ENCODE results near the gene C20orf173.

C20orf173 gene

DNA sequence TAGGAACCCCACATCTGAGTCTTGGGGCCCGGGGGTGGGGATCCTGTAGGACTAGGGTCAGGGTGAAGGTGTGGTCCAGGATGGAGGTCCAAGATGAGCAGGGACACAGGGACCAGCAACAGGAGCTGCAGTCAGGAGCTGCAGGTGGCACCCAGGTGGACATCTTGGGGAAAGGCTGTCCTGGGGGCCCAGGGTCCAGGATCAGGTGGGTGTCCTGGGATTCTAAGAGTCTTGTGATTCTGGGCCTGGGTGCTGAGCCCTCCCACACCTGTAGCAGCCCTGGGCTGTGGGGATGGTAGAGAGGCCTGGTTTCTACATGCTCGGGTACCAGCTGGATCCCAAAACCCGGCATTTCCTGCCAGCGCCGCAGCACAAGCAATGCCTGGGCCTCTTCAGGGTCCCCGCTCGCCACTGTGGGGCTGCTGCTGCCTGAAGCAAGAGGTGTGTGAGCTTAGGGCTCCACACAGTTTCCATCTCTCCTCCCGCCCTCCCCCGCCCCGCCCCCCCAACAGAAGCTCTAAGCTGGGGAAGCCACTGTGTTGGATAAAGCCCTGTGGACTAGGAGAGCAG lies 33.2 kb upstream of the C20orf173 start:
- no peak overlapping the region for H2AFZ ChIP-seq (ENCODE audit: low read depth, low read length, severe bottlenecking)
- H3K27me3 ChIP-seq (ENCODE audit: low read length) = no peaks in the 10 kb centered on the region
- H3K4me2 ChIP-seq (ENCODE audit: low read depth, low read length, poor library complexity, severe bottlenecking) = no peak overlapping the region
- no peaks in the 10 kb centered on the region for H3K9me2 ChIP-seq (replicated peaks; ENCODE audit: insufficient read depth, low read length)
- H3K9ac ChIP-seq (ENCODE audit: low read length) = no peak overlapping the region
- no peak overlapping the region for H3K4me3 ChIP-seq (ENCODE audit: insufficient read depth, low read length, poor library complexity, severe bottlenecking)
- H3K36me3 ChIP-seq (ENCODE audit: low read length) = no peaks in the 10 kb centered on the region
- no peaks in the 10 kb centered on the region for H4K20me1 ChIP-seq (ENCODE audit: low read depth, low read length)
- no peak overlapping the region for H3K27ac ChIP-seq (ENCODE audit: low read depth, low read length)
- TF ChIP-seq EZH2phosphoT487 (conservative IDR thresholded peaks at IDR 0.05; ENCODE audit: low read length) = no peak
- TF ChIP-seq, protein P1, sequence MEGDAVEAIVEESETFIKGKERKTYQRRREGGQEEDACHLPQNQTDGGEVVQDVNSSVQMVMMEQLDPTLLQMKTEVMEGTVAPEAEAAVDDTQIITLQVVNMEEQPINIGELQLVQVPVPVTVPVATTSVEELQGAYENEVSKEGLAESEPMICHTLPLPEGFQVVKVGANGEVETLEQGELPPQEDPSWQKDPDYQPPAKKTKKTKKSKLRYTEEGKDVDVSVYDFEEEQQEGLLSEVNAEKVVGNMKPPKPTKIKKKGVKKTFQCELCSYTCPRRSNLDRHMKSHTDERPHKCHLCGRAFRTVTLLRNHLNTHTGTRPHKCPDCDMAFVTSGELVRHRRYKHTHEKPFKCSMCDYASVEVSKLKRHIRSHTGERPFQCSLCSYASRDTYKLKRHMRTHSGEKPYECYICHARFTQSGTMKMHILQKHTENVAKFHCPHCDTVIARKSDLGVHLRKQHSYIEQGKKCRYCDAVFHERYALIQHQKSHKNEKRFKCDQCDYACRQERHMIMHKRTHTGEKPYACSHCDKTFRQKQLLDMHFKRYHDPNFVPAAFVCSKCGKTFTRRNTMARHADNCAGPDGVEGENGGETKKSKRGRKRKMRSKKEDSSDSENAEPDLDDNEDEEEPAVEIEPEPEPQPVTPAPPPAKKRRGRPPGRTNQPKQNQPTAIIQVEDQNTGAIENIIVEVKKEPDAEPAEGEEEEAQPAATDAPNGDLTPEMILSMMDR (IDR thresholded peaks at IDR 0.05; ENCODE audit: insufficient read depth, low read length, poor library complexity, severe bottlenecking) = no peak
- H3K79me2 ChIP-seq (ENCODE audit: insufficient read depth, low read length) = no peaks in the 10 kb centered on the region
- H3F3A ChIP-seq (ENCODE audit: insufficient read depth) = no peaks in the 10 kb centered on the region
- no peaks in the 10 kb centered on the region for H3K9me3 ChIP-seq (ENCODE audit: insufficient read depth, low read length)

DNA sequence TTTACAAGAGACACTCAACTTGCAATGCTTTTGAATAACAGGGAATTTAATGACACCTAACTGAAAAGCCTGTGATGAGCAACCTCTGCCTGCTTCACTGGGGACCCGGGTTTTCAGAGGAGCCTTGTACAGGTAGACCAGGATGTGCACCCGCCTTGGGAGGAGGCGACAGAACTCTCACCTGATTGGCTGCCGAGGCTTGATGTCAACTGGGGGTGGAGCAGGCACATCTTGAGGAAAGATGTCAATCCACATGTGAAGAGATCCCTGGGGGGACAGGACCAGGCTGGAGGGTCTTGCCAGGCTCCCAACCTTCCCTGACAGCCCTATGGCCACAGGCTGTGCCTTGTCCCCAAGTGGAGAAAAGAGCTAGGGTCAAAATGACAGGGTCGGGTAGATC lies 32.2 kb upstream of the C20orf173 start:
- H4K20me1 ChIP-seq (ENCODE audit: low read depth, low read length) = no peaks in the 10 kb centered on the region
- H3K9me3 ChIP-seq (ENCODE audit: insufficient read depth, low read length) = no peaks in the 10 kb centered on the region
- H3K4me2 ChIP-seq (ENCODE audit: low read depth, low read length, poor library complexity, severe bottlenecking) = no peak overlapping the region
- no peaks in the 10 kb centered on the region for H3K9me2 ChIP-seq (replicated peaks; ENCODE audit: insufficient read depth, low read length)
- H3K4me3 ChIP-seq (ENCODE audit: insufficient read depth, low read length, poor library complexity, severe bottlenecking) = no peak overlapping the region
- H3K36me3 ChIP-seq (ENCODE audit: low read length) = no peaks in the 10 kb centered on the region
- H3K79me2 ChIP-seq (ENCODE audit: insufficient read depth, low read length) = no peaks in the 10 kb centered on the region
- H3F3A ChIP-seq (ENCODE audit: insufficient read depth) = no peaks in the 10 kb centered on the region
- H2AFZ ChIP-seq (ENCODE audit: low read depth, low read length, severe bottlenecking) = no peak overlapping the region
- no peaks in the 10 kb centered on the region for H3K27me3 ChIP-seq (ENCODE audit: low read length)
- H3K9ac ChIP-seq (ENCODE audit: low read length) = no peak overlapping the region
- TF ChIP-seq, protein P1 (IDR thresholded peaks at IDR 0.05; ENCODE audit: insufficient read depth, low read length, poor library complexity, severe bottlenecking) = no peak
- TF ChIP-seq EZH2phosphoT487 (conservative IDR thresholded peaks at IDR 0.05; ENCODE audit: low read length) = no peak
- H3K27ac ChIP-seq (ENCODE audit: low read depth, low read length) = no peak overlapping the region

DNA sequence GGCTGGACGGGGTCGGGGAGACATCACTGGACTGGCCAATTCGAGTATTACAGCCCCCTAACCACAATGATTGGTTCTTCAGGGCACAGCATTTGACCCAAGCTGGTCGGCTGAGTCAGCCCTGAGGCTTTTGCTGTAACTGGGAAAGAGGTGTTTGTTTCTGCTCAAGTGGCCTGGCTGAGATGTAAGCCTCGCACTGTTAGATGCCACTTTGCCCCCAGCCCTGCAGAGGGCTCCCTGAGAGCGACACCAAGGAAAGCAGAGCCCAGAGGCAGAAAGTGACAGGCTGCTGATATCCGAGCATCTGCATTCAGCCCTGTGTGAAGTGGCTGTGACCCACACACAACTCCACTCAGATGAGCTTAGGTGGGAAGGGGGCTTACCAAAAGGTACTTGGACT lies 31.8 kb upstream of the C20orf173 start:
- H3K9me3 ChIP-seq (ENCODE audit: insufficient read depth, low read length) = no peaks in the 10 kb centered on the region
- no peak for TF ChIP-seq EZH2phosphoT487 (conservative IDR thresholded peaks at IDR 0.05; ENCODE audit: low read length)
- TF ChIP-seq, protein P1 (IDR thresholded peaks at IDR 0.05; ENCODE audit: insufficient read depth, low read length, poor library complexity, severe bottlenecking) = peak; percentile 41
- H3F3A ChIP-seq (ENCODE audit: insufficient read depth) = no peaks in the 10 kb centered on the region
- no peaks in the 10 kb centered on the region for H4K20me1 ChIP-seq (ENCODE audit: low read depth, low read length)
- H3K27ac ChIP-seq (ENCODE audit: low read depth, low read length) = no peak overlapping the region
- H3K36me3 ChIP-seq (ENCODE audit: low read length) = no peaks in the 10 kb centered on the region
- no peaks in the 10 kb centered on the region for H3K9me2 ChIP-seq (replicated peaks; ENCODE audit: insufficient read depth, low read length)
- no peaks in the 10 kb centered on the region for H3K27me3 ChIP-seq (ENCODE audit: low read length)
- H3K4me3 ChIP-seq (ENCODE audit: insufficient read depth, low read length, poor library complexity, severe bottlenecking) = no peak overlapping the region
- no peaks in the 10 kb centered on the region for H3K79me2 ChIP-seq (ENCODE audit: insufficient read depth, low read length)
- no peak overlapping the region for H3K9ac ChIP-seq (ENCODE audit: low read length)
- H2AFZ ChIP-seq (ENCODE audit: low read depth, low read length, severe bottlenecking) = no peak overlapping the region
- H3K4me2 ChIP-seq (ENCODE audit: low read depth, low read length, poor library complexity, severe bottlenecking) = no peak overlapping the region

Measured in SU-DHL-6 (cell line).